K562 (cell line): Measurements from ENCODE around the gene NRXN2. TPM values are rescaled to one million over a fixed set of nuclear protein-coding genes. Genes with fewer than 3 reads are reported as not detected.

Source experiments
- ATAC-seq: fragments of 200-7000 bp; cut with Tn5 transposase; 3 replicates; pipeline ENCODE4 v1.9.1; 2020; ENCODE audit warnings: moderate library complexity
- BruUV-seq: library from RNA; stranded (reverse); fragments of 400-500 nt; replicated peaks from 2 replicates; lab custom pipeline; 2021; lab: Mats Ljungman, UMichigan
- CTCF ChIA-PET: fragments of 300-600 bp; formaldehyde crosslinking; extraction: SDS; loops from one replicate; lab custom pipeline; 2021; ENCODE audit warnings: low intra/inter-chr PET ratio; lab: Yijun Ruan, JAX
- POLR2A ChIA-PET: fragments of 300-600, 350-650 bp; sonication (Branson Sonifier 250); formaldehyde crosslinking; extraction: SDS; loops from one replicate; lab custom pipeline; 2021; ENCODE audit warnings: antibody characterized with exemption, inconsistent platforms; lab: Yijun Ruan, JAX
- DNase-seq, 4 experiments: peaks; one replicate each; pipeline versions ENCODE4 v3.0.0 to v3.0.0-alpha.2; 2011 to 2018; ENCODE audit warnings: low spot score in 3 of 4, mixed read lengths in 3 of 4; ENCODE audit errors: extremely low read depth in 1 of 4
- FAIRE-seq: peaks from 2 replicates; lab custom pipeline; 2011; peaks lifted over from hg19 to GRCh38; lab: Jason Lieb, UNC
- H2AFZ ChIP-seq: 2 replicates; pipeline ENCODE4 v1.6.0; 2011; ENCODE audit warnings: low read depth, low read length, control low read depth, inconsistent platforms
- H3K27ac ChIP-seq: fragments of 200-600 bp; 3 replicates; pipeline ENCODE4 v1.8.0; 2011; ENCODE audit warnings: low read depth, mild to moderate bottlenecking, control low read depth, inconsistent platforms, low read length, moderate library complexity, mixed read lengths; ENCODE audit errors: extremely low read depth
- H3K27me3 ChIP-seq, 2 experiments: fragments of 300-600 bp in 1 of 2; 2 replicates in 1 of 2; 3 replicates in 1 of 2; pipeline versions ENCODE4 v1.6.0 to v1.8.0; 2011; ENCODE audit warnings: inconsistent platforms in 2 of 2, low read length in 2 of 2, mild to moderate bottlenecking in 1 of 2, mixed read lengths in 1 of 2, moderate library complexity in 1 of 2; ENCODE audit not compliant: control insufficient read depth in 2 of 2, insufficient read depth in 2 of 2
- H3K36me3 ChIP-seq: fragments of 300-600 bp; 3 replicates; pipeline ENCODE4 v1.8.0; 2011; ENCODE audit warnings: mild to moderate bottlenecking, low read length, inconsistent platforms; ENCODE audit not compliant: control insufficient read depth, insufficient read depth
- H3K4me1 ChIP-seq, 2 experiments: fragments of 200-600 bp in 1 of 2; replicated peaks in 1 of 2; 2 replicates in 1 of 2; 3 replicates in 1 of 2; pipeline versions ENCODE4 v1.5.1 to v1.8.0; 2011; ENCODE audit warnings: inconsistent platforms in 2 of 2, low read length in 2 of 2, mild to moderate bottlenecking in 1 of 2, mixed read lengths in 1 of 2, moderate library complexity in 1 of 2; ENCODE audit not compliant: control insufficient read depth in 2 of 2, insufficient read depth in 2 of 2
- H3K4me2 ChIP-seq: 2 replicates; pipeline ENCODE4 v1.6.1; 2011; ENCODE audit warnings: low read length, control low read depth, inconsistent platforms, mixed read lengths; ENCODE audit not compliant: insufficient read depth
- H3K4me3 ChIP-seq: fragments of 200-600 bp; sonication (generic), shearing (Covaris generic); 2 replicates; pipeline ENCODE4 v1.5.1; 2016; ENCODE audit warnings: control low read depth, inconsistent platforms
- H3K79me2 ChIP-seq: fragments of 200-600 bp; 3 replicates; pipeline ENCODE4 v1.8.0; 2011; ENCODE audit warnings: low read length, inconsistent platforms; ENCODE audit not compliant: control insufficient read depth, insufficient read depth
- H3K9ac ChIP-seq, 2 experiments: 2 replicates each; pipeline versions ENCODE4 v1.6.0 to v1.6.1; 2011; ENCODE audit warnings: low read depth in 2 of 2, low read length in 2 of 2, control low read depth in 1 of 2, inconsistent platforms in 1 of 2, mild to moderate bottlenecking in 1 of 2, mixed read lengths in 1 of 2; ENCODE audit not compliant: insufficient read depth in 1 of 2
- H3K9me1 ChIP-seq: one replicate; pipeline ENCODE4 v1.6.0; 2011; ENCODE audit warnings: inconsistent platforms, mild to moderate bottlenecking, low read length, moderate library complexity; ENCODE audit not compliant: control insufficient read depth, insufficient read depth
- H3K9me3 ChIP-seq: replicated peaks from 2 replicates; pipeline ENCODE4 v1.5.1; 2011; ENCODE audit warnings: low read depth, low read length, inconsistent platforms; ENCODE audit not compliant: control insufficient read depth, insufficient read depth
- H4K20me1 ChIP-seq: replicated peaks from 2 replicates; pipeline ENCODE4 v1.6.1; 2011; ENCODE audit warnings: low read length, inconsistent platforms, mixed read lengths; ENCODE audit not compliant: control insufficient read depth, insufficient read depth
- CC2D1A ChIP-seq: fragments of 450-650 bp; IDR thresholded peaks from 2 replicates; pipeline ENCODE4 v1.6.1; 2017; ENCODE audit warnings: mild to moderate bottlenecking
- MCM3 ChIP-seq: fragments of 450-650 bp; IDR thresholded peaks from 2 replicates; pipeline ENCODE4 v1.6.1; 2016
- NFIC ChIP-seq: fragments of 450-650 bp; IDR thresholded peaks from 2 replicates; pipeline ENCODE4 v1.6.1; 2017; ENCODE audit warnings: mild to moderate bottlenecking, inconsistent platforms
- OTX1 ChIP-seq: fragments of 450-650 bp; formaldehyde crosslinking; IDR thresholded peaks from 2 replicates; pipeline ENCODE4 v1.4.0; 2022; ENCODE audit warnings: mild to moderate bottlenecking
- PHF20 ChIP-seq: fragments of 450-650 bp; IDR thresholded peaks from 2 replicates; pipeline ENCODE4 v1.6.1; 2018; ENCODE audit not compliant: partially characterized antibody
- POLR3G ChIP-seq: IDR thresholded peaks from 2 replicates; pipeline ENCODE4 v1.6.1; 2011; ENCODE audit not compliant: insufficient read length, insufficient replicate concordance; ENCODE audit errors: extremely low read depth
- PRMT5 ChIP-seq: sonication (generic); formaldehyde crosslinking; IDR thresholded peaks from 2 replicates; pipeline ENCODE4 v1.5.0; 2020; ENCODE audit warnings: missing genetic modification reagents
- RHOXF2B ChIP-seq: fragments of 250-450 bp; sonication (Bioruptor Pico); conservative IDR thresholded peaks from 2 replicates; pipeline ENCODE4 v1.5.1; 2021
- SAP30 ChIP-seq: fragments of 200-600 bp; sonication (generic); IDR thresholded peaks from 2 replicates; pipeline ENCODE4 v1.6.1; 2012; ENCODE audit warnings: borderline replicate concordance, low read depth, mild to moderate bottlenecking, moderate library complexity, low read length, control low read depth, inconsistent platforms; ENCODE audit not compliant: insufficient read depth, poor library complexity, severe bottlenecking
- SMC3 ChIP-seq: conservative IDR thresholded peaks from 2 replicates; pipeline ENCODE4 v1.6.1; 2011; ENCODE audit warnings: low read depth, low read length, improper control_type of control experiment; ENCODE audit not compliant: insufficient read depth
- TOE1 ChIP-seq, 2 experiments: fragments of 450-650 bp in 1 of 2; sonication (generic) in 1 of 2; formaldehyde crosslinking in 1 of 2; IDR thresholded peaks; 2 replicates each; pipeline versions ENCODE4 v1.7.1 to v1.8.0; 2016 to 2022; ENCODE audit warnings: borderline replicate concordance in 2 of 2, mild to moderate bottlenecking in 2 of 2, antibody characterized with exemption in 1 of 2, inconsistent platforms in 1 of 2, low read depth in 1 of 2, missing genetic modification reagents in 1 of 2, moderate library complexity in 1 of 2
- XRCC5 ChIP-seq: fragments of 200-400 bp; formaldehyde crosslinking; IDR thresholded peaks from 2 replicates; pipeline ENCODE4 v1.6.1; 2017; ENCODE audit warnings: low read depth, mild to moderate bottlenecking, low read length
- ZEB2 ChIP-seq: fragments of 450-650 bp; IDR thresholded peaks from 2 replicates; pipeline ENCODE4 v1.6.1; 2016
- WGBS: fragments of 100-300 bp; shearing (Covaris generic); methylation state at CpG from one replicate; pipeline ENCODE4 v1.1.6; 2016; ENCODE audit warnings: low coverage, mixed read lengths; ENCODE audit not compliant: insufficient coverage; ENCODE audit errors: missing lambda C conversion rate; 5-methylcytosine and 5-hydroxymethylcytosine counted together
- in situ Hi-C: fragments of 300-500 bp; cut with MboI; formaldehyde crosslinking; loops from 4 replicates; pipeline ENCODE4 v1.15.0; 2018; ENCODE audit warnings: inconsistent platforms, mixed read lengths
- intact Hi-C: fragments of 100-400 bp; cut with micrococcal nuclease; formaldehyde crosslinking; loops from 2 replicates; pipeline ENCODE4 v1.14.2; 2022
- polyA plus RNA-seq, 8 experiments: library from polyadenylated mRNA; depleted of rRNA in 4 of 8; stranded (reverse) in 5 of 8; unstranded in 3 of 8; fragments of >200 nt; fragmentation: Nextera tagmentation in 2 of 8; fragmentation: Illumina TruSeq in 1 of 8; extraction: Ambion mirVana in 2 of 8; extraction: Trizol in 1 of 8; gene quantifications; 2 replicates each; pipeline versions ENCODE4 v1.2.1 to v1.2.3, GENCODE V29; 2011 to 2014; ENCODE audit warnings: inconsistent platforms in 1 of 8, missing spikeins in 1 of 8
- total RNA-seq, 7 experiments: library from RNA; depleted of rRNA in 6 of 7; stranded (reverse); fragments of >200 nt in 6 of 7; fragmentation: Illumina TruSeq in 2 of 7; extraction: Trizol in 2 of 7; gene quantifications; 2 replicates each; pipeline versions ENCODE4 v1.2.1 to v1.2.3, GENCODE V29; 2011 to 2021; ENCODE audit warnings: low replicate concordance in 1 of 7
- TF ChIP-seq, protein P1 (sequence below): IDR thresholded peaks from 2 replicates; pipeline ENCODE4 v1.6.1; 2011; ENCODE audit warnings: borderline replicate concordance, low read depth, mild to moderate bottlenecking, moderate library complexity, low read length; ENCODE audit not compliant: insufficient read depth, poor library complexity, severe bottlenecking
- TF ChIP-seq, protein P2 (sequence below): sonication (generic); formaldehyde crosslinking; IDR thresholded peaks from 2 replicates; pipeline ENCODE4 v1.8.1; 2023; ENCODE audit warnings: missing genetic modification reagents, mild to moderate bottlenecking, borderline replicate concordance

The NRXN2 gene
- total and polyA plus RNA-seq, 9 of the 15 experiments (the other 6 are each of a cell fraction or from before 2014, with no cell fraction given) = 0.07 to 0.47 (median 0.15) TPM; not detected in 4

DNA sequence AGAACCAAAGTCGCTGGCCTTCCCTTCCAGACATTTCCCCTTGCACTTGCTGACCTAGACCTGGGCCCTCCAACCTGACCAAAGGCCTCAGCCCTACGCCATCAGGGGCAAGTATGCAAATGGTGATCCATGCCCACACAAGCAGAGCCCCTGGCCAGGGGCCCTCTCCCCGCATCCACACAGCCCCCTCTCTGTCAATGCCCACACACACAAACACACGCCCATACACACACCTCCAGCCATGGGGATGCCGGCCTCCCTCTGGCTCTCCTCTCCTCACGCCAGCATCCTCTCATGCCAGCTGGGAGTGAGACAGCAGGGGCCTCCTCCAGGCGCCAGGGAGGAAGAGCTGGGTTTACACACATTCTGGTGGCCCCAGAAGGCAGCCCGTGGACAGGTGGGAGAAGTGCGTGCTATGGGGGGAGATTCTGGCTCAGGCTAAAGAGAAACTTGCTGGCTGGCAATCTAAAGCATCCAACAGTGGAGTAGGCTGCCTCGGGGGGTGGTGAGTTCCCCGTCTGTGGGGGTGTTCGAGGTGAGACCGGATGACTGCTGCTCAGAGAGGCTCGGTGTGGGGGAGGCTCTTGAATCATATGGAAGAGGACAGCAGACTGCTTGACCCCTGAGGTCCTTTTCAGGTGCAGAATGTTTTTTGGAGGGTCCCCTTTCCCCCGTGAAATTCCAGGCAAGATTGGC is 4.8 kb downstream of the NRXN2 start:
- no peak overlapping the region for H2AFZ ChIP-seq
- H3K4me1 ChIP-seq = peaks cover 0 to 21% of the 10 kb centered on the region in 2 experiments; a peak in 2 of 5 replicates
- intact Hi-C loops = no loop called here
- FAIRE-seq (no peak), ATAC-seq (no peak), DNase-seq (no peak)
- H3K4me3 ChIP-seq = no peak overlapping the region
- ChIA-PET CTCF (no interaction called here), POLR2A (interaction anchor here (0.5 kb wide), 1 partner anchor 112 kb away, joined by 3 read pairs; no protein-coding TSS in a partner anchor)
- TF ChIP-seq NFIC = no peak
- no peak for TF ChIP-seq POLR3G
- TF ChIP-seq PHF20 = no peak
- no peak for TF ChIP-seq TOE1 (IDR thresholded peaks at IDR 0.05; ENCODE audit: borderline replicate concordance)
- no peak for TF ChIP-seq TOE1 (CRISPR knock-in tag; IDR thresholded peaks at IDR 0.05; ENCODE audit: borderline replicate concordance, low read depth)
- no peak for TF ChIP-seq CC2D1A
- no peak for TF ChIP-seq RHOXF2B (CRISPR knock-in tag)
- no peak for TF ChIP-seq XRCC5
- TF ChIP-seq SMC3 = no peak
- TF ChIP-seq, protein P1, sequence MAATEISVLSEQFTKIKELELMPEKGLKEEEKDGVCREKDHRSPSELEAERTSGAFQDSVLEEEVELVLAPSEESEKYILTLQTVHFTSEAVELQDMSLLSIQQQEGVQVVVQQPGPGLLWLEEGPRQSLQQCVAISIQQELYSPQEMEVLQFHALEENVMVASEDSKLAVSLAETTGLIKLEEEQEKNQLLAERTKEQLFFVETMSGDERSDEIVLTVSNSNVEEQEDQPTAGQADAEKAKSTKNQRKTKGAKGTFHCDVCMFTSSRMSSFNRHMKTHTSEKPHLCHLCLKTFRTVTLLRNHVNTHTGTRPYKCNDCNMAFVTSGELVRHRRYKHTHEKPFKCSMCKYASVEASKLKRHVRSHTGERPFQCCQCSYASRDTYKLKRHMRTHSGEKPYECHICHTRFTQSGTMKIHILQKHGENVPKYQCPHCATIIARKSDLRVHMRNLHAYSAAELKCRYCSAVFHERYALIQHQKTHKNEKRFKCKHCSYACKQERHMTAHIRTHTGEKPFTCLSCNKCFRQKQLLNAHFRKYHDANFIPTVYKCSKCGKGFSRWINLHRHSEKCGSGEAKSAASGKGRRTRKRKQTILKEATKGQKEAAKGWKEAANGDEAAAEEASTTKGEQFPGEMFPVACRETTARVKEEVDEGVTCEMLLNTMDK = no peak
- TF ChIP-seq SAP30 = no peak
- no peak for TF ChIP-seq MCM3
- TF ChIP-seq, protein P2, sequence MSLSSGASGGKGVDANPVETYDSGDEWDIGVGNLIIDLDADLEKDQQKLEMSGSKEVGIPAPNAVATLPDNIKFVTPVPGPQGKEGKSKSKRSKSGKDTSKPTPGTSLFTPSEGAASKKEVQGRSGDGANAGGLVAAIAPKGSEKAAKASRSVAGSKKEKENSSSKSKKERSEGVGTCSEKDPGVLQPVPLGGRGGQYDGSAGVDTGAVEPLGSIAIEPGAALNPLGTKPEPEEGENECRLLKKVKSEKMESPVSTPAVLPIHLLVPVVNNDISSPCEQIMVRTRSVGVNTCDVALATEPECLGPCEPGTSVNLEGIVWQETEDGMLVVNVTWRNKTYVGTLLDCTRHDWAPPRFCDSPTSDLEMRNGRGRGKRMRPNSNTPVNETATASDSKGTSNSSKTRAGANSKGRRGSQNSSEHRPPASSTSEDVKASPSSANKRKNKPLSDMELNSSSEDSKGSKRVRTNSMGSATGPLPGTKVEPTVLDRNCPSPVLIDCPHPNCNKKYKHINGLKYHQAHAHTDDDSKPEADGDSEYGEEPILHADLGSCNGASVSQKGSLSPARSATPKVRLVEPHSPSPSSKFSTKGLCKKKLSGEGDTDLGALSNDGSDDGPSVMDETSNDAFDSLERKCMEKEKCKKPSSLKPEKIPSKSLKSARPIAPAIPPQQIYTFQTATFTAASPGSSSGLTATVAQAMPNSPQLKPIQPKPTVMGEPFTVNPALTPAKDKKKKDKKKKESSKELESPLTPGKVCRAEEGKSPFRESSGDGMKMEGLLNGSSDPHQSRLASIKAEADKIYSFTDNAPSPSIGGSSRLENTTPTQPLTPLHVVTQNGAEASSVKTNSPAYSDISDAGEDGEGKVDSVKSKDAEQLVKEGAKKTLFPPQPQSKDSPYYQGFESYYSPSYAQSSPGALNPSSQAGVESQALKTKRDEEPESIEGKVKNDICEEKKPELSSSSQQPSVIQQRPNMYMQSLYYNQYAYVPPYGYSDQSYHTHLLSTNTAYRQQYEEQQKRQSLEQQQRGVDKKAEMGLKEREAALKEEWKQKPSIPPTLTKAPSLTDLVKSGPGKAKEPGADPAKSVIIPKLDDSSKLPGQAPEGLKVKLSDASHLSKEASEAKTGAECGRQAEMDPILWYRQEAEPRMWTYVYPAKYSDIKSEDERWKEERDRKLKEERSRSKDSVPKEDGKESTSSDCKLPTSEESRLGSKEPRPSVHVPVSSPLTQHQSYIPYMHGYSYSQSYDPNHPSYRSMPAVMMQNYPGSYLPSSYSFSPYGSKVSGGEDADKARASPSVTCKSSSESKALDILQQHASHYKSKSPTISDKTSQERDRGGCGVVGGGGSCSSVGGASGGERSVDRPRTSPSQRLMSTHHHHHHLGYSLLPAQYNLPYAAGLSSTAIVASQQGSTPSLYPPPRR (CRISPR knock-in tag) = no peak
- TF ChIP-seq PRMT5 (CRISPR knock-in tag) = no peak
- no peak for TF ChIP-seq OTX1 (CRISPR knock-in tag)
- TF ChIP-seq ZEB2 = no peak
- no peaks in the 10 kb centered on the region for H3K36me3 ChIP-seq
- H3K27me3 ChIP-seq = peaks cover 37 to 68% of the 10 kb centered on the region in 2 experiments
- H4K20me1 ChIP-seq = peaks cover 29% of the 10 kb centered on the region
- H3K9me3 ChIP-seq = no peaks in the 10 kb centered on the region
- 1% methylated on average over 14 of the region's 15 CpGs for WGBS
- in situ Hi-C loops = no loop called here
- no peak overlapping the region for H3K27ac ChIP-seq
- H3K4me2 ChIP-seq = no peak overlapping the region
- H3K9ac ChIP-seq = no peak overlapping the region
- H3K79me2 ChIP-seq = no peaks in the 10 kb centered on the region
- H3K9me1 ChIP-seq = no peaks in the 10 kb centered on the region
- no TSS peak for BruUV-seq
